ENCODE measurements around the gene NOL4L. TPM values are rescaled to one million over a fixed set of nuclear protein-coding genes. Genes with fewer than 3 reads are reported as not detected.

NOL4L gene
- total and polyA plus RNA-seq, 2 experiments from 2014 or later = 38.8 to 39.2 TPM

GRCh38 chr20:32614303-32614702, 29.2 kb upstream of the NOL4L start:
- Histone ChIP-seq H4K20me1 (replicated peaks; ENCODE audit: insufficient read depth) (no peaks in the 10 kb centered on the region), H3F3A (replicated peaks; ENCODE audit: low read depth) (peaks cover 7% of the 10 kb centered on the region; the same call in 1 of the 2 replicates), H2AFZ (no peak overlapping the region), H3K79me2 (replicated peaks; ENCODE audit: insufficient read depth) (no peaks in the 10 kb centered on the region), H3K4me3 (no peak overlapping the region), H3K27me3 (ENCODE audit: insufficient read depth) (no peaks in the 10 kb centered on the region), H3K4me2 (no peak overlapping the region), H3K27ac (ENCODE audit: low read depth) (no peak overlapping the region), H3K4me1 (ENCODE audit: insufficient read depth) (peaks cover 11% of the 10 kb centered on the region; the same call in 1 of the 2 replicates), H3K9me2 (ENCODE audit: insufficient read depth) (peaks cover 11% of the 10 kb centered on the region), H3K36me3 (ENCODE audit: insufficient read depth) (no peaks in the 10 kb centered on the region)
- Mint-ChIP-seq H3K4me3 (no peak overlapping the region), H3K36me3 (ENCODE audit: low read depth) (no peaks in the 10 kb centered on the region), H3K4me1 (peaks cover 10% of the 10 kb centered on the region), H3K27me3 (ENCODE audit: insufficient read depth, low read depth, poor library complexity) (peaks cover 11% of the 10 kb centered on the region), H3K27ac (no peak overlapping the region), H3K9me3 (no peaks in the 10 kb centered on the region)
- ATAC-seq (no peak), DNase-seq (ENCODE audit: low spot score) (no peak)
- TF ChIP-seq EZH2 (IDR thresholded peaks at IDR 0.05; ENCODE audit: low read depth, unreplicated experiment) = no peak
- no peak for TF ChIP-seq CTCF (conservative IDR thresholded peaks at IDR 0.05; ENCODE audit: low read depth in 2 of 2)
- TF ChIP-seq POLR2AphosphoS5 (IDR thresholded peaks at IDR 0.05; ENCODE audit: low read depth) = no peak
- no peak for TF ChIP-seq NANOG (IDR thresholded peaks at IDR 0.05; ENCODE audit: borderline replicate concordance)
- TF ChIP-seq ZNF462 (CRISPR knock-in tag; IDR thresholded peaks at IDR 0.05) = no peak
- TF ChIP-seq ZNF114 (CRISPR knock-in tag; IDR thresholded peaks at IDR 0.05) = no peak
- TF ChIP-seq STAT1 (IDR thresholded peaks at IDR 0.05; ENCODE audit: unreplicated experiment) = no peak
- TF ChIP-seq REST (IDR thresholded peaks at IDR 0.05; ENCODE audit: unreplicated experiment) = no peak

All from GM23338 (cell line).